HL-60/S4 treated with retinoic acid at 250 ng/mL for 4 days and 3 days (cell line): Measurements from ENCODE around the gene TAMALIN.

Experiments used
- in situ Hi-C: fragments of 300-500 bp; cut with MboI; formaldehyde crosslinking; loops from 2 replicates; pipeline ENCODE4 v1.7.0; 2022; ENCODE audit warnings: low sequenced_read_pairs

The TAMALIN gene

DNA sequence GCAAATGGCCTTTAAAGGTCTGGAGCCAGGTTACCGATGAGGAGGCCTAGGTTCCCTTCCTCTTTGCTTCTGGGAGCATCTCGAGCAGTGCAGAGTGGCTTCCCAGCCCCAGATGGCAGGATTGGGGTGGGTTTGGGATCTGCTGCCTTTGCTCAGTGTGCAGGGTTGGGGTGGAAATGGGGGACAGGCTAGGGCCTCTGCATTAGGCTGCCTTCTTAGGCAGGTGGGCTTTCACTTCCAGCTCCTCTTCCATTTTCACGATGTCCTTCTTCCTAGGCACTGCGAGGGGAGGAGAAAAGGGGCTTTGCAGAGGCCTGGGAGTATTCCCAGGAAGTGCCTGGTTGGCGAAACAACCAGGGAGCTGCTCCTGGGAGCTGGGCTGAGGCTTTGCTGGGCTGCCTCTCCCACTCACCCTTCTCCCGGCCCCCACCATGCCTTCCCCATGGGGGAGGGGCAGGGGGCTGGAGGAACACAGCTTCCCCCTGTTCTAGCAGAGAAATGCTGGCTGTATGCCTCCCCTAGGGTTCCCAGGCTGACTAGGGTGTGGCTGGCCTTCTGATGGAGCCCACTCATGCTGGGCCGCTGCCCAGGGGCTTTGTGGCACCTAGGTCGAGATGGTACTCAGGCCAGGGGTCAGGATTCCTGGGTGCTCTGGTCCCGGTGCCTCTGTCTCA, 46.9 kb downstream of the TAMALIN start:
- in situ Hi-C loops: no loop called here

DNA sequence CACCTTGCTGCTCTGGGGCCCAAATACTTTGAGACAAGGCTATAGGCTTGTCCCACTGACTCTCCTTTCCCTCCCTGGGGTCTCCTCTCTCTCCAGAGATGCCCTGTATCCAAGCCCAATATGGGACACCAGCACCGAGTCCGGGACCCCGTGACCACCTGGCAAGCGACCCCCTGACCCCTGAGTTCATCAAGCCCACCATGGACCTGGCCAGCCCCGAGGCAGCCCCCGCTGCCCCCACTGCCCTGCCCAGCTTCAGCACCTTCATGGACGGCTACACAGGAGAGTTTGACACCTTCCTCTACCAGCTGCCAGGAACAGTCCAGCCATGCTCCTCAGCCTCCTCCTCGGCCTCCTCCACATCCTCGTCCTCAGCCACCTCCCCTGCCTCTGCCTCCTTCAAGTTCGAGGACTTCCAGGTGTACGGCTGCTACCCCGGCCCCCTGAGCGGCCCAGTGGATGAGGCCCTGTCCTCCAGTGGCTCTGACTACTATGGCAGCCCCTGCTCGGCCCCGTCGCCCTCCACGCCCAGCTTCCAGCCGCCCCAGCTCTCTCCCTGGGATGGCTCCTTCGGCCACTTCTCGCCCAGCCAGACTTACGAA, 47.6 kb downstream of the TAMALIN start:
- in situ Hi-C loops: no loop called here

DNA sequence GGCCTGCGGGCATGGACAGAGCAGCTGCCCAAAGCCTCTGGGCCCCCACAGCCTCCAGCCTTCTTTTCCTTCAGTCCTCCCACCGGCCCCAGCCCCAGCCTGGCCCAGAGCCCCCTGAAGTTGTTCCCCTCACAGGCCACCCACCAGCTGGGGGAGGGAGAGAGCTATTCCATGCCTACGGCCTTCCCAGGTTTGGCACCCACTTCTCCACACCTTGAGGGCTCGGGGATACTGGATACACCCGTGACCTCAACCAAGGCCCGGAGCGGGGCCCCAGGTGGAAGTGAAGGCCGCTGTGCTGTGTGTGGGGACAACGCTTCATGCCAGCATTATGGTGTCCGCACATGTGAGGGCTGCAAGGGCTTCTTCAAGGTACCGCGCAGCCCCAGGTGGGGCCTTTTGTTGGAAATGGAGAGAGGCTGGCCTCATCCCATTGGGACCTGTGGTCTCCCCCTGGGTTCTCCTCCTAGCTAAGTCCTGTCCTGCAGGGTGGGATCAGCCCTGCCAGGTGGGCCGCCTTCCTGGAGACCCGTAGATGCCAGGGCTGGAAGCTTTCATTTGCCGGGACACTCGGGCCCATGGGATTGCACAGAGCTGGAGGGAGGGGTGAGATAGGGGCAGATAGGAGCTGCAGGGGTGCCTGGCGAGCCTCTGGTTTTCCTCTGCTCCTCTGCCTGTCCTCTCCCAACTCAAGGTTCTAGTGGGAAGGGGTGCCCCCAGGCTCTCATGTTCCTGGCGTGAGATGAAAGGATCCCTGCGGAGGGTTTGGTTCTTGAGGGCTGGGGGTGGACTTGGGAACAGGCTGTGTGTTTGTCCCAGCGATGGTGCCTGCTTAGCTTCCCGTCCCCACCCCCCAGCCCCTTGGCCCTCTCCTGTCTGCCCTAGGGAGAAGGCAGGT, 48.3 kb downstream of the TAMALIN start:
- in situ Hi-C loops: no loop called here

DNA sequence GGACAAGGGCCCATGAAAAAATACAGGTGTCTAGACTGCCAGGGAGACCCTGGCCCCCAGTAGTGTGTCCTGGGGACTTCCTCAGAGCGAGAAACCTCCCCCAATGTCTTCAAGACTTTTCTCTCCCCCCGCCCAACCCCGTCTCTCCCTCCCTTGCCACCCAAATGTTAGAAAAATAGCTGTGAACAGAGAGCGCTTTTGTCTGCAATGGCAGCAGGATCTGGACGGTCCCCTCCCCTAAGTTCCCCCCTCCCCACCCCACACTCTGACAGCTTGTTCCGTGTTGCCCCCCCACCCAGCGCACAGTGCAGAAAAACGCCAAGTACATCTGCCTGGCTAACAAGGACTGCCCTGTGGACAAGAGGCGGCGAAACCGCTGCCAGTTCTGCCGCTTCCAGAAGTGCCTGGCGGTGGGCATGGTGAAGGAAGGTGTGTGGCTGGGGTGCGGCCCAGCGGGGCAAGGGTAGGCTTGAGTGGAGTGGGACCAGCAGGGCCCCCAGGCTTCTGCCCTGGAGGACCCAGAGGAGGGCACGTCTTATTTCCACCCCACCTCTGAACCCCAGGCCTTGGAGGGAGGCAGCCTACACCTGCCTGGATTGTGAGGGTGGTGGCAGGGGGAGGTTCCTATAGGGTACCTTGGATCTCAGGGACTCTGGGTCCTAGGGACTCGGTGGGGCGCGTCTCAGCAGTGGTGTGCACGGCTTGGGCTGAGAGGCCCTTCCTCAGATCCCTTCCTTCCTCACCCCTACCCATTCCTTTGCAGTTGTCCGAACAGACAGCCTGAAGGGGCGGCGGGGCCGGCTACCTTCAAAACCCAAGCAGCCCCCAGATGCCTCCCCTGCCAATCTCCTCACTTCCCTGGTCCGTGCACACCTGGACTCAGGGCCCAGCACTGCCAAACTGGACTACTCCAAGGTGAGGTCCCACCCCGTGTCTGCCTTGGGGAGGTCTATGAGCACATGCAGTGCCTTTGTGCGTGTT, 49.3 kb downstream of the TAMALIN start:
- in situ Hi-C loops: no loop called here

DNA sequence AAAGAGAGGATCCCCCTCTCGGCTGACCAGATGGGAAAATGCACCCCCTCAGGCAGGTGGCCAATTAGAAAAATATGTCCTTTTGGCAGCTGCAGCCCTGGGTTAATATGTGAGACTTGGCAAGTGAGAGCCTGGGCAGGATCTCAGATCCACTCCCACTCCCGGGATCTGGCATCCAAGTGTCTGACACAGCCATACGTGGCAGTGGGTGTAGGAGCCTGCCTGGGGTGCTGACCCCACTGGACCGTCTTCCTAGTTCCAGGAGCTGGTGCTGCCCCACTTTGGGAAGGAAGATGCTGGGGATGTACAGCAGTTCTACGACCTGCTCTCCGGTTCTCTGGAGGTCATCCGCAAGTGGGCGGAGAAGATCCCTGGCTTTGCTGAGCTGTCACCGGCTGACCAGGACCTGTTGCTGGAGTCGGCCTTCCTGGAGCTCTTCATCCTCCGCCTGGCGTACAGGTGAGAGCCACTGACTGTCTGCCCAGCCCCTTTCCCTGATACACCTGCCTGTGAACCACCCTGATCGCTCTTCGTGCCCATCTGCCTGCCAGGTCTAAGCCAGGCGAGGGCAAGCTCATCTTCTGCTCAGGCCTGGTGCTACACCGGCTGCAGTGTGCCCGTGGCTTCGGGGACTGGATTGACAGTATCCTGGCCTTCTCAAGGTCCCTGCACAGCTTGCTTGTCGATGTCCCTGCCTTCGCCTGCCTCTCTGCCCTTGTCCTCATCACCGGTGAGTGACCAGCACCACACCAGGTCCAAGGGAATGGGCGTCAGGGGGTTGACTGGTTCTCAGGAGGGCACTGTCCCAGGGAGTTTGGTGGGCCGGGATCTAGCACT, 50.3 kb downstream of the TAMALIN start:
- in situ Hi-C loops: no loop called here

DNA sequence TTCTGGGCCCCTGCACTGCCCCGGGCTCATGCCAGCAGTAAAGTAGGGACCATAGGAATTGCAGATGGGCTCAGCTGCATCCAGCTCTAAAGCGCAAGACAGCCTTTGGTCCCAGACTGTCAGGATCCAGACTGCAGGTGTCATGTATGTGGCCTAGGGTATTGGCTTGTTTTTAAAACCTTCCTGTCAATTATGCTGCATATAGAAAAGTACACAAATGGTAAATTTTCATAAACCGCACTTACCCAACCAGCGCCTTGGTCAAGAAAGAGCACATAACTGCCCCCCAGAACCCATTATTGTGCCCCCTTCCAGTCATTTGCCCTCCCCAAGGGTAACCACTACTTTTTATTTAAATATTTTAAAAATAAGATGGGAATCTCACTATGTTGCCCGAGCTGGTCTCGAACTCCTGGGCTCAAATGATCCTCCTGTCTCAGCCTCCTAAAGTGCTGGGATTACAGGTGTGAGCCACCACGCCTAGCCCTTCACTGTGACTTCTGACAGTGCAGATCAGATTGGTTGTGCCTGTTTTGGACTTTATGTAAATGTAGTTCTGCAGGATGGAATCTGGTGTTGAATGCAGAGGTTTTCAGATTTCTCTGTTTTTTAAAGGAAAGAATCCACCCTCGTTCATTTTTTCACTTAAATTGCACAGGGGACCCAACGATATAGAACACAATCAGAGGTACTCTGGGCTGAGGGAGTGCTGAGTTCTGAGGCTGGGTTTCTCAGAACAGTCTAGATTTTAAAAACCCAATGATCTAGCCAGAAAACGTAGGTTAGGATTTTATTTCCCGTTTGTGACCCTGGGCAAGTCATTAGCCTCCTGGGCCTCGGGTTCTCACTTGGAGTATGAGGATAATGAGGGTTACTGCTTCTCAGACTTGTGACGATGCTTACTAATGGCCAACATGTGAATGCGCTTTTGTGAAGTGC, 51.2 kb downstream of the TAMALIN start:
- in situ Hi-C loops: no loop called here

DNA sequence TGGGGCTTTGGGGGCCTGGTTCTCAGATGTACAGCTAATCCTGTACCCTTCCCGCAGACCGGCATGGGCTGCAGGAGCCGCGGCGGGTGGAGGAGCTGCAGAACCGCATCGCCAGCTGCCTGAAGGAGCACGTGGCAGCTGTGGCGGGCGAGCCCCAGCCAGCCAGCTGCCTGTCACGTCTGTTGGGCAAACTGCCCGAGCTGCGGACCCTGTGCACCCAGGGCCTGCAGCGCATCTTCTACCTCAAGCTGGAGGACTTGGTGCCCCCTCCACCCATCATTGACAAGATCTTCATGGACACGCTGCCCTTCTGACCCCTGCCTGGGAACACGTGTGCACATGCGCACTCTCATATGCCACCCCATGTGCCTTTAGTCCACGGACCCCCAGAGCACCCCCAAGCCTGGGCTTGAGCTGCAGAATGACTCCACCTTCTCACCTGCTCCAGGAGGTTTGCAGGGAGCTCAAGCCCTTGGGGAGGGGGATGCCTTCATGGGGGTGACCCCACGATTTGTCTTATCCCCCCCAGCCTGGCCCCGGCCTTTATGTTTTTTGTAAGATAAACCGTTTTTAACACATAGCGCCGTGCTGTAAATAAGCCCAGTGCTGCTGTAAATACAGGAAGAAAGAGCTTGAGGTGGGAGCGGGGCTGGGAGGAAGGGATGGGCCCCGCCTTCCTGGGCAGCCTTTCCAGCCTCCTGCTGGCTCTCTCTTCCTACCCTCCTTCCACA, 52.0 kb downstream of the TAMALIN start:
- in situ Hi-C loops: no loop called here

DNA sequence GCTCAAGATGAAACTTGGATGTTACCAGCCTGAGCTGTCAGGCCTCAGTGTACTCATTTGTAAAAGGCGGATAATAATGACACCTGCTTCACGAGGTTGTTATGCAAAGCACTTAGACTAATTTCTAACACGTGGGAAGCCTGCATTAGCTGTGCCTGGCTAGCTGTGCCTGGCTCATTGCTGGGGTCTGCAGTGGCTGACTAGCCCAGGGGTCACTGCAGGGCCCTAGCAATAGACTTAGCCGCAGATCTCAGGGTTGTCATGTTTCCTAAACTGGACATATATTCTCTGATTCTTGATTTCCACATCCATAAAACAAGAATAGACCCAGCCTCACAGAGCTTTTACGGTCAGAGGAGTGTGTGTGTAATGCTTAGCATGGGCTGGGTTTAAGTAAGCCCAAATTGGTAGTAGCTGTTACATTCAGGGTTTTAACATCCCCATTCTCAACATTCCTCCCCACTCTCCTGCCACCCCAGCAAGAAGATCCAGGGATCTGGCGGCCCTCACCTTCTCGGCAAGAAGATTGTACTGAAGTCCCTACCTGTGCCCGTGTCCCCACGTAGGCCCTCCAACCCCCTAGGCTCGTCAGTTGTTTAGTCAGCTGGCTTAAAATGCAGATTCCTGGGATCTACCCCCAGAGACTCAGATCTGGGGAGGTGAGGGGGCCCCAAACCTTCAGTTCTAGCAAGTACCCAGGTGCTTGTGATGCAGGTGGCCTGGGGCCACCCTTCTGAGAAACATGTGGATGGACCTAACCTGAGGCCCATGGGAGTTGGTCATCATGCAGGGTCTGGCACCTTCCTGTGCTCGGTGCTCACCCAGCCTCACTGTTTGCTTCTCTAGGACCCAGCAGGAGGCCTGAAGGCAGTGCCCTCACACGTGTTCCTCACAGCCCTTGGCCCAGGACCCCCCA, 53.1 kb downstream of the TAMALIN start:
- in situ Hi-C loops: no loop called here

DNA sequence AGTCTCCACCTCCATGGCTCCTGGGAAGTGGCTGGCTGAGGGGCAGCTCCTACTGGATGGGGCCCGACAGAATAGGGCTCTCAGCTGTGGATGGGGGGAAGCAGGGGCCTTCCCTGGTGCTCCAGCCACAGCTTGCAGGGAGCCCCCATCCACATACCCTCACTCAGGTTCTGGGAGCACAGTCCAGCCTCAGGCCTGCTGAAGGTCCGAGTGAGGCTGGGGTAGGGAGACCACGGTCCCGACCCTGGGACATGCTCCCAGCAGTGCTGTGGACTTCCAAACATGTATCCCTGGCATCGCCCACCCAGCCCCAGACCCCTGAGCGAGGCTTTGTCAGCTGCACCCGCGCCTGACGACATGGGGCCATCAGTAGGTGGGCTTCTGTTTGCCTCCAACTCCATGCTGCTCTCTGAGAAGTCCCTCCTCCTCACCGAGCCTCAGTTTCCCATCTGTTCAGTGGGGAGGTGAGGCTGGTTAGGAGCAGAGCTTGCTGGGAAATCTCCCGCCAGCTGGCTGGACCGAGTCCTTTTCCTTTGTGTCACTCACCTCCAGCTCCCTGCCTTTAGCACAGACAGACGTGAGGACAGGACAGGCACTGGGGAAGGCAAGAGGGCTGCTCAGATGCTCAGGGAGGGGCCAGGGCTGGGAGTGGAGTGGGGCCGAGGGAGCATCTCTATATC, 53.9 kb downstream of the TAMALIN start:
- in situ Hi-C loops: no loop called here

DNA sequence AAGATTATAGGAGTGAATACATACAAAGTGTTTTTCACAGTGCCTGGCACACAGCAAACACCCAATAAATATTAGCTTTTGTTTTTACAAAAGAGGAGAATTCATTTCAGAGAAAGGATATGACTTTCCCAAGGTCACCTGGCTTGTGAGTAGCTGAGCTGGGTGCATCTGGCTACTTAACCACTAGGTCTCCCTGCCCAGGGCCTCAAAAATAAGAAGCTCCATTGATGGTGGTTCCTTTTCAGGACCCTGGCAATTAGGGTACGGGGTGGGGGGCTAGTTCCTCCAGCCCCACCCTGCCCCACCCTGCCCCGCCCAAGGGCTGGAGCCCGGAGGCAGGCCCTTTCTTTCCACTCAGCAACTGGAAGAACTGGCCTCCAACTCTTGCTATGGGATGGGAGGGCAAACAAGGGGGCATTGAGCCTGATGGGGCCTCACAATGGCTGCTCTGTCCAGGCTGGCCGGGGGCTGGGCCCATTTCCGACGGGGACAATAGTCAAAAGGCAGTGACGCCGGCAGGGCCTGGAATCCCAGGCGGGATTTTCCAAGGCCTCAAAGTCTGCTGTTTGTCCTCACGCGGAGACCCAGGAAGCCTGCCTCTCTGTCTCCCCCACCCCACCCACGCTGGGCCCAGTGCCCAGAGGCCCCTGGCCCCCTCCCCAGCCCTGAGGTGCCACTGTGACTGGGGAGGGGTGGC, 54.9 kb downstream of the TAMALIN start:
- in situ Hi-C loops: no loop called here

DNA sequence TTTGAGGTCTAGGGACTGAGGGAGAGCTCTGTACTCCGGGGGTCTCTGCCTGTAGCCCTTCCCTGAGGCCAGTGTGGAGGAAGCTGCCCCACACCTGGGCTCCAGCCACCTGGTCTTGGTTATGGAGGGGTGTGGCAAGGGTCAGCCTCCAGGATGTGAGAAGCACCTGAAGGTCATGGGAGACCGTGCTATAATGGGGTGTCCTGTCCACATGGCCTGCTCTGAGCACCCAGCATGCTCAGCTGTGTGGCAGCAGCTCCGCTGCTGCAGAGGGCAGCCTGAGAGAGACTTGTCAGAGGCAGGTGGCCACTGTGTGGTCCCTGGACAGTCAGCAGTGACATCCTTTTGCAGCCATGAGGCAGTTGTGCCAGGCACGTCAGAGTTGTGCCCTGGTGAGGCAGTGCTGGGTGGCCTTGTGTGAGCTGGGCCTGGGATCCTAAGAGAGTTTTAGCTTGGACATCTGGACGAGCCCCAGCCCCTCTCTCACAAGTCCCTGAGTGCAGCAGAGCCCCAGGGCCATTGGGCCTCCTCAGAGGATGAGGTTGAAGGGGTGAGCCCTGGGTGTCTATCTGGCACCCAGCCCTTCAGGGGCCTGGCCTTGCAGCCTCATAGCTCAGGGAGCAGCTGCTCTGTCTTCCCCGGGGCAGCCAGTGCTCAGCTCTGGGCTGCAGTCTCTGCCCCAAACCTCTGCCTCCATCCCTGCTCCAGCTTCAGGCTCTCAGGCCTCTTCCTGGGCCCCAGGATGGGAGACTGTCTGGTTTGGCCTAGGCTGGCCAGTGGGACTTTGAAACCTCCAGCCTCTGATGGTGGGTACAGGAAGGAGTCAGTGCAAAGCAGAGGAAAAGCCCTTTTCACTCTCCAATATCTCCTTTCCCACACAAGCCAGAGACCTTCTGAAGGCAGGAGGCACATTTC, 55.7 kb downstream of the TAMALIN start:
- in situ Hi-C loops: no loop called here

DNA sequence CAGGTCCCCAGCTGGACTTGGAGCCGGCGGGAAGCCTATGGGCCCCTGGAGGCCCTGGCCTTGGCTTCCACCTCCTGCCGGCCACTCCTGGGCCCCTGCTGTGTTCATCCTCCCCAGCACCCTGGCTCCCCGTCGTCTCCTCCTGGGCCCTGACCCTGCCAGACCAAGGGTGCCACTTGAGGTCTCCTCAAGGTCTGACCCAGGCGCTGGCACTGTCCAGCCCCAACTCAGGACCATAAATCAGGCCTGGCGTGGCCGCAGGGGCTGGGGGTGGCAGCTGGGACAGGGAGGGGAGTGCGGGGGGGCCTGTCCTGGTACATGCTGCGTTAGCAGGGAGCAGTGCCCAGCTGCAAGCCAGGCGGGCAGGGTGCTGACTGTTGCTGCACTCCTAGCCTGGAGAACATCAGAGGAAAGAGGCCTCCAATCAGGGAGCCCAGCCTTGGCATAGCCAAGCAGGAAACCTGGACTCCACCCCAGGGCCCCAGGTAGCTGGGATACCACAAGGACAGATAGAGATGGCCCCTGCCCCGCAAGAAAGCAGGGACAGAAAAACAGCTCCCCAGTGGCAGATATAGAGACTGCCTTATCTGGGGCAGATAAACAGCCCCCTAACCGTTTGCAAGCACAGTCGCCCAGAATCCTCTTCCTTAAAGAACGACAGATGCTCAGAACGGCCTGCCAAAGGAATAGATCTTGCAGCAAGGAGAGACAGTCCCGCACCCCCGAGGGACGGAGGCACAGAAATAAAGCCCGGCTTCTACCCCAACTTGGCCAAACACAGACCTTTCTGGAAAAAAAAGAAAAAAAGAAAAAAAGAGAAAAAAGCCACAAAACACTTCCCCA, 56.6 kb downstream of the TAMALIN start:
- in situ Hi-C loops: no loop called here

DNA sequence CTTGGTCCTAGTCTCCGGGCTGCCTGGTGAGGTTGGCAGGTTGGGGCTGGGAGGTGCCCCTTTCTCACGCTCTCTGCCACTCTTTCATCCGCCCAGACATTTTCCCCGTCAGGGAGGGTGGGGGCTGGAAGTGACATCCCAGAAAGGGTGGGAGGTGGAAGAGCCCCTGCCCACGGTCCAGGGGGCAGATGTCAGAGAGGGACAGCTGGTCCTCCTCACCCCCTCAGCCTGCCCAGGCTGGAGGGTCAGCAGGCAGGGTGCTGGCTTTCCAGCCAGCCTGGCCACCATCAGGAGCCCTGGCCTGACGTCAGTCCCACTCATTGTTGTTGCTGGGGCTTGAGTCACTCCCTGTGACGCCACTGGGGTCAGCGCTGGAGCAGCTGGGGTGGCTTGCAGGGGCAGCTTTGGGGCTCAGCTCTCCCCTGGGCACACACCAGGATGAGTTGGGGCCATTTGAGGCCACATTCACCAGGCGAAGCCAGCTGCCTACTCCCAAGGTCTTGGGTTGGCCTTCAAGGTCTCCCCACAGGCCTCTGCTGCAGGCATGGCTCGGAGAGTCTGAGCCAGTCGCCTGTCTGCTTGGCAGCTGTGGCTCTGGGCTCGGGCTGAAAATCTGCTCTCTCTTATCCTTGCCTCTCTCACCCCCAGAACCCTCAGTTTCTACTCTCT, 57.4 kb downstream of the TAMALIN start:
- in situ Hi-C loops: no loop called here
